HL-60 (cell line): ENCODE data around the gene RHOB.

ENCODE experiments used
- CTCF ChIP-seq: IDR thresholded peaks from one replicate; pipeline ENCODE4 v1.5.1; 2011; ENCODE audit warnings: low read length, control low read depth, inconsistent platforms; ENCODE audit not compliant: insufficient read depth
- GABPA ChIP-seq: IDR thresholded peaks from 2 replicates; pipeline ENCODE4 v1.6.1; 2012; ENCODE audit warnings: low read depth
- POLR2AphosphoS5 ChIP-seq: IDR thresholded peaks from 2 replicates; pipeline ENCODE4 v1.6.1; 2012; ENCODE audit warnings: low read depth
- REST ChIP-seq: IDR thresholded peaks from 2 replicates; pipeline ENCODE4 v1.6.1; 2012; ENCODE audit warnings: low read depth; ENCODE audit not compliant: insufficient replicate concordance

GRCh38 chr2:20481798-20482405 is 35.0 kb downstream of the RHOB start:
- TF ChIP-seq GABPA: no peak
- TF ChIP-seq CTCF: no peak
- TF ChIP-seq POLR2AphosphoS5: no peak
- no peak for TF ChIP-seq REST
